PC-9 (cell line): Measurements from ENCODE around the gene RPS6KA5. TPM values are rescaled to one million over a fixed set of nuclear protein-coding genes. Genes with fewer than 3 reads are reported as not detected.

Source experiments
- BruUV-seq: library from RNA; stranded (reverse); fragments of 400-500 nt; replicated peaks from 2 replicates; lab custom pipeline; 2021; lab: Mats Ljungman, UMichigan
- CTCF ChIA-PET: fragments of 300-600 bp; sonication (Branson Sonifier 250); formaldehyde crosslinking; loops from one replicate; lab custom pipeline; 2022; ENCODE audit warnings: antibody characterized with exemption; lab: Charles Lee
- POLR2A ChIA-PET: fragments of 300-600 bp; sonication (Branson Sonifier 250); formaldehyde crosslinking; loops from one replicate; lab custom pipeline; 2022; ENCODE audit warnings: antibody characterized with exemption; ENCODE audit not compliant: unreplicated experiment; lab: Charles Lee
- DNase-seq, 2 experiments: peaks; one replicate each; pipeline versions ENCODE4 v3.0.0 to v3.0.0-alpha.2; 2015 to 2022; ENCODE audit warnings: mixed read lengths in 1 of 2
- H2AFZ ChIP-seq: fragments of 200-600 bp; sonication (generic); 2 replicates; pipeline ENCODE4 v1.8.1; 2017; ENCODE audit warnings: antibody characterized with exemption
- H3F3A ChIP-seq: fragments of 200-600 bp; sonication (generic); 2 replicates; pipeline ENCODE4 v1.8.1; 2017; ENCODE audit warnings: antibody characterized with exemption, mild to moderate bottlenecking, low read depth; ENCODE audit not compliant: insufficient read depth
- H3K27ac ChIP-seq: fragments of 200-600 bp; sonication (generic); 2 replicates; pipeline ENCODE4 v1.6.1; 2016; ENCODE audit warnings: mixed run types
- H3K27me3 ChIP-seq: fragments of 200-600 bp; sonication (generic); 2 replicates; pipeline ENCODE4 v1.6.1; 2016; ENCODE audit warnings: low read depth, mixed run types; ENCODE audit not compliant: insufficient read depth
- H3K36me3 ChIP-seq: fragments of 200-600 bp; sonication (generic); 2 replicates; pipeline ENCODE4 v1.6.1; 2016; ENCODE audit warnings: low read depth, mixed run types
- H3K4me1 ChIP-seq: fragments of 200-600 bp; sonication (generic); replicated peaks from 2 replicates; pipeline ENCODE4 v1.6.1; 2016; ENCODE audit warnings: mixed run types; ENCODE audit not compliant: insufficient read depth
- H3K4me2 ChIP-seq: fragments of 200-600 bp; sonication (generic); 2 replicates; pipeline ENCODE4 v1.6.1; 2017; ENCODE audit warnings: mixed run types
- H3K4me3 ChIP-seq: fragments of 200-600 bp; sonication (generic); 2 replicates; pipeline ENCODE4 v1.6.1; 2016; ENCODE audit warnings: mixed run types
- H3K79me2 ChIP-seq: fragments of 200-600 bp; sonication (generic); 2 replicates; pipeline ENCODE4 v1.6.1; 2017; ENCODE audit warnings: low read depth, mixed run types
- H3K9me2 ChIP-seq: fragments of 200-600 bp; sonication (generic); 2 replicates; pipeline ENCODE4 v1.8.1; 2017; ENCODE audit warnings: mild to moderate bottlenecking; ENCODE audit not compliant: insufficient read depth
- H3K9me3 ChIP-seq: fragments of 200-600 bp; sonication (generic); 2 replicates; pipeline ENCODE4 v1.8.1; 2016; ENCODE audit warnings: low read depth; ENCODE audit not compliant: insufficient read depth
- H4K20me1 ChIP-seq: fragments of 200-600 bp; sonication (generic); 2 replicates; pipeline ENCODE4 v1.8.1; 2017; ENCODE audit not compliant: insufficient read depth
- CTCF ChIP-seq: fragments of 200-600 bp; sonication (generic); conservative IDR thresholded peaks from 2 replicates; pipeline ENCODE4 v1.6.1; 2017; ENCODE audit warnings: mixed run types, antibody characterized with exemption, mild to moderate bottlenecking, moderate library complexity
- EZH2 ChIP-seq: fragments of 200-600 bp; sonication (generic); IDR thresholded peaks from 2 replicates; pipeline ENCODE4 v1.8.0; 2017; ENCODE audit warnings: antibody characterized with exemption, low read depth
- intact Hi-C: fragments of 100-400 bp; cut with micrococcal nuclease; formaldehyde crosslinking; loops from one replicate; pipeline ENCODE4 v1.10.0; 2022; ENCODE audit not compliant: unreplicated experiment
- total RNA-seq: library from RNA; stranded (reverse); gene quantifications from 2 replicates; pipeline ENCODE4 v1.2.3, GENCODE V29; 2021

The RPS6KA5 gene
- total RNA-seq, 1 experiment from 2014 or later: 3.5 TPM

DNA sequence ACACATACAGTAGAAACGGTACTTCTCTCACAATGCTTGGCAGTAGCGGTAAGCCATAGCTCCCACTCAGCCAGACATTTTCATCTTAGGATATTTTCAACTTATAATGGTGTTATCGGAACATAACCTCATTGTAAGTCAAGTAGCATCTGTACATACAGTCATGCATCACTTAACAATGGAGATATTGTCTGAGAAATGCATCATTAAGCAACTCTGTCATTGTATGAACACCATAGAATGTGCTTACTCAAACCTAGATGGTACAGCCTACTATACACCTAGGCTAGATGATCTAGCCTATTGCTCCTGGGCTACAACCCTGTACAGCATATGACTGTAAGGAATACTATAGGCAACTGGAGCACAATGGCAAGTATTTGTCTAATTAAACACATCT, 40.8 kb downstream of the RPS6KA5 start:
- Histone ChIP-seq H3K9me3 (no peaks in the 10 kb centered on the region), H3K27me3 (no peaks in the 10 kb centered on the region), H3K27ac (no peak overlapping the region), H3K9me2 (no peaks in the 10 kb centered on the region), H3K4me1 (no peaks in the 10 kb centered on the region), H3K4me2 (no peak overlapping the region), H3K79me2 (no peaks in the 10 kb centered on the region), H4K20me1 (no peaks in the 10 kb centered on the region), H2AFZ (no peak overlapping the region), H3K36me3 (no peaks in the 10 kb centered on the region), H3F3A (no peaks in the 10 kb centered on the region), H3K4me3 (no peak overlapping the region)
- ChIA-PET POLR2A (no interaction called here), CTCF (no interaction called here)
- no TSS peak for BruUV-seq
- intact Hi-C loops: no loop called here
- DNase-seq: no peak
- no peak for TF ChIP-seq EZH2
- no peak for TF ChIP-seq CTCF

DNA sequence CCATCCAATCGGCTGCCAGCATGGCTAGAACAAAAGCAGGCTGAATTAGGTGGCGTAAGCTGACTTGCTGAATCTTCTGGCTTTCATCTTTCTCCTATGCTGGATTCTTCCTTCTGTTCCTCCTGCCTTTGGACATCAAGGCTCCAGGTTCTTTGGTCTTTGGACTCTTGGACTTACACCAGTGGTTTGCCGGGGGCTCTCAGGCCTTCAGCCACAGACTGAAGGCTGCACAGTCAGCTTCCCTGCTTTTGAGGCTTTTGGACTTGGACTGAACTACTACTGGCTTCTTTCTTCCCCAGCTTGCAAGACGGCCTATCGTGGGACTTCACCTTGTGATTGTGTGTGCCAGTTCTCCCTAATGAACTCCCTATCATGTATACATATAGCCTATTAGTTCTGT, 42.0 kb downstream of the RPS6KA5 start:
- ChIA-PET POLR2A (no interaction called here), CTCF (no interaction called here)
- Histone ChIP-seq H3K4me3 (no peak overlapping the region), H2AFZ (no peak overlapping the region), H3K4me1 (no peaks in the 10 kb centered on the region), H3K79me2 (no peaks in the 10 kb centered on the region), H3K36me3 (no peaks in the 10 kb centered on the region), H3F3A (no peaks in the 10 kb centered on the region), H3K9me3 (no peaks in the 10 kb centered on the region), H3K9me2 (no peaks in the 10 kb centered on the region), H4K20me1 (no peaks in the 10 kb centered on the region), H3K27me3 (no peaks in the 10 kb centered on the region), H3K27ac (no peak overlapping the region), H3K4me2 (no peak overlapping the region)
- no peak for TF ChIP-seq EZH2
- no peak for TF ChIP-seq CTCF
- no peak for DNase-seq
- intact Hi-C loops: no loop called here
- BruUV-seq: no TSS peak

- Histone ChIP-seq H3K27ac (no peak overlapping the region), H3K4me3 (no peak overlapping the region), H3K4me1 (no peaks in the 10 kb centered on the region), H3F3A (no peaks in the 10 kb centered on the region), H4K20me1 (no peaks in the 10 kb centered on the region), H3K9me3 (no peaks in the 10 kb centered on the region), H3K36me3 (no peaks in the 10 kb centered on the region), H2AFZ (no peak overlapping the region), H3K79me2 (no peaks in the 10 kb centered on the region), H3K4me2 (no peak overlapping the region), H3K9me2 (no peaks in the 10 kb centered on the region), H3K27me3 (no peaks in the 10 kb centered on the region)
- intact Hi-C loops: no loop called here
- ChIA-PET CTCF (no interaction called here), POLR2A (no interaction called here)
- DNase-seq: no peak
- TF ChIP-seq EZH2 (no peak), CTCF (no peak)
- no TSS peak for BruUV-seq
Measured at GRCh38 chr14:91016800-91017410, 43.5 kb downstream of the RPS6KA5 start.
